GM21515 (cell line): ENCODE measurements around the gene GRB10.

Source experiments
- ATAC-seq: cut with Tn5 transposase; IDR thresholded peaks from one replicate; pipeline ENCODE4 v1.9.1; 2021; ENCODE audit not compliant: unreplicated experiment

GRB10 gene

DNA sequence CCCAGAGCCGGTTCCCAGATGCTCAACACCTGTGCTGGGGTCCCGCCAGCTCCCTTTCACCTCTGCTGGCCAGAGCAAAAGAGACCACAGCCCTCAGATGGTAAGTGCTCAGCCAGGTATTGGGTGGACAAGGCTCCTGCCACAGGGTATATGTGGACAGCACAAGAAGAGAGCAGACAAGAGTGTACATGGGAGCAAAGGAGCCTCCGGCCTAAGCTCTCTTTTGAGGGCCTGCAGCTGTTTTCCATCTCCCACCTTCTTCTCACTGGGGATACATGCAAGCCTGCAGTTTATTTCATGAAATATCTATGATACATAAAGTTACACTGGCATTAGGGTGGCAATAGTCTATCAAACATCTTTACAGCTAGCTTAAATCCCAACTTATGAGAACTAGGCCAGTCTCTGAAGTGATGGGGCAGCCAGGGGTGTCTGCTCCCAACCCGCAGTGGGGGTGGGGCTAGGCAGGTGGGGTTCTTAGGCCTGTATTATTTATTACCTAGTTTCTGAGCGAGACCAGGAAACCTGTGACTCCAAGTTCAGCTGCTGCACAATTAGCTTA lies 167.1 kb downstream of the GRB10 start:
- no peak for ATAC-seq

DNA sequence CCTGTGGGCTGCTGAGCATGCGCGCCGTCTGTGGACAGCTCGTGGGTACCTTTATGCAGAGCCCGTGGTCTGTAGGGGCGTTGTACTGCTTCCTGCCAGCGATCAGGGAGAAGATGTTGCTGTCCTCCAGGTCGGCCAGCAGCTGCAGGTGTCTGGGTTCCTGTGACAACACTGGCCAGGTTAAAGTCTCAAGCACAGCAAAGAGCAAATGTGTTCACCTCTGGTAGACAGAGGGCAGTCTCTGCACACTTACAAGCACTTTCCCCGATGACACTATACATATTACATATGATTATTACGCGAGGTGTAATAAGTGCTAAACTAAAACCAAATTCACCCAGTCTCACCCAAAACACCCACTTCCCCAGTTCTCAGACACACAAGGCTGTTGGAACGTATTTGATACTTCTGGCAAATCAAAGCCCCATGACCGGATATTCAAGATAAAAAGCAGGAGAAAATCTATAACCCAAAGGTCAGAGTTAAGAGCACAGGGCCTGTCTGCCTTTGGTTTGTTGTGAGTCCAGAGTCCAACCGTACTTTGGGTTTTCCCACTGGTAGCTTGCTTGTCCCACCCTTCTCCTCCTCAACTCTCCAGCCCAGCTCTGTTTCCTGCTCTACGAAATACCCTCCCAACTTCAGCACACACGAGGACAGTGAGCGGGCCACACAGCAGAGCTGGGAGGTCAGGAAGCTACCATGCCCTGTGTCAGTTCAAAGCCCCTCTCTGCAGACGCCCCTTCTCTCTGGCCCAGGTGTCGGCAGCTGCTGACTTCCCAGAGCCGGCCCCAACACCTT lies 167.8 kb downstream of the GRB10 start:
- ATAC-seq, result no peak

GRCh38 chr7:50613473-50613872 lies 169.2 kb downstream of the GRB10 start:
- ATAC-seq, result no peak

DNA sequence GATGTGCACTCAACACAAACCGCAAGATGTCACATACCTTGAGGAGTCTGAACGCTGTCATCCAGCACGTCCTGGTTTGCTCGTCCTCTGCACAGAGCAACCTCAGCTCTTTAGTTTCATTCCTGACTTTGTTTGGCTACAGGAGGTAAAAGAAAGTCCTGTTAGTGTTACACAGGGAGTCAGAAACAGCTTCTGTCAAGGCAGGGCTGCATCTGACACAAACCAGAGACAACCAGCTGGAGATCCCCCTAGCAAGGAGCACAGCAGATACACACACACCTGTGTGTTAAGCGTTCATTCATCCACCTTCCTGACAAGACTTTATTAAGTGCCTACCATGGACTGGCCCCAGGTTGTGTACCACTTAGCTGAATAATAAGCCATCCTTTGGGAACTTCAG lies 170.0 kb downstream of the GRB10 start:
- ATAC-seq, result no peak

GRCh38 chr7:50610521-50611277 lies 172.0 kb downstream of the GRB10 start:
- ATAC-seq, result no peak

DNA sequence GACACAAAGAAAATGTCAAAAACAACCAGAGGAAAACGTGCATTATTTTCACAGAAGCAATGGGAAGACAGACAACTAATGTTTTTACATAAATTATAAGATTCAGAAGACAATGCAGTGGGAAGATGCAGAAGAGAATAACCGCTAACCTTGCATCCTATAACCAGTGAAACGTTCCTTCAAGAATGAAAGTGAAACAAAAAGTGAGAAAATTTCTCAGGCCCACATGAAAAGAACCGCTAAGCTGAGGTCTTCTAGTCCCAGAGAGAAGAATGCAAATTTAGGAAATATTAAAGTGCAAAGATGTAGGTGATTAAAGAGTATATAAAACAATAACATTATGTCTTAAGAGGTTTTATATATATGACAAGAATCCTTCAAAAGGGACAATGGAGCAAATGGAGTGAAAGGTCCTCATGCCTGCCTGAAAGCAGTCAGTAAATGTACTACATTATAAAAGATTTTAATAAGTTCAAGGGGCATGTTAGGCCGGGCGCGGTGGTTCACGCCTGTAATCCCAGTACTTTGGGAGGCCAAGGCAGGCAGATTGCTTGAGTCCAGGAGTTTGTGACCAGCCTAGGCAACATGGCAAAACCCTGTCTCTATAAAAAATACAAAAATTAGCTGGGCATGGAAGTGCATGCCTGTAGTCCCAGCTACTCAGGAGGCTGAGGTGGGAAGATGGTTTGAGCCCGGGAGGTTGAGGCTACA lies 174.3 kb downstream of the GRB10 start:
- no peak for ATAC-seq

- no peak for ATAC-seq
Observed at GRCh38 chr7:50607524-50608125, 175.1 kb downstream of the GRB10 start.

- ATAC-seq, result no peak
Observed at GRCh38 chr7:50605059-50605458, 177.6 kb downstream of the GRB10 start.

DNA sequence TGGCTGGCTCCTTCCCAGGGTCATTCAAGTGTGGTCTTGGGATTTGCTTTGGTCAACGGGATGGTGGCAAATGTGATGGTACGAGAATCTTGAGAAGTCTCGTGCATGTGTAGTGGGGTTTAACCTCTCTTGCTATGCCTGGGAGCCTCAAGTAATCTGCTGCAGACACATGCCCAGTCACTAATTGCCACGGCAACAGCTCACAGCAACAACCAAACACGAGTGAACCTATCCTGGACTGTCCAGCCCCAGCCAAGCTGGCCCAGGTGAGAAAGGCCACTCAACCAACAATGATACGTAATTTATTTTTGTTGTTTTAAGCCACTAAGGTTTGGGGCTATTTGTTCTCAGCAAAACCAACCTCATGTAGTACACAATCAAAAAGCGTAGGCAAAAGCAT lies 179.4 kb downstream of the GRB10 start:
- no peak for ATAC-seq

- ATAC-seq, result no peak
Observed at GRCh38 chr7:50599385-50599784, 183.3 kb downstream of the GRB10 start.

- ATAC-seq, result no peak
Observed at GRCh38 chr7:50598460-50599343, 184.0 kb downstream of the GRB10 start.

DNA sequence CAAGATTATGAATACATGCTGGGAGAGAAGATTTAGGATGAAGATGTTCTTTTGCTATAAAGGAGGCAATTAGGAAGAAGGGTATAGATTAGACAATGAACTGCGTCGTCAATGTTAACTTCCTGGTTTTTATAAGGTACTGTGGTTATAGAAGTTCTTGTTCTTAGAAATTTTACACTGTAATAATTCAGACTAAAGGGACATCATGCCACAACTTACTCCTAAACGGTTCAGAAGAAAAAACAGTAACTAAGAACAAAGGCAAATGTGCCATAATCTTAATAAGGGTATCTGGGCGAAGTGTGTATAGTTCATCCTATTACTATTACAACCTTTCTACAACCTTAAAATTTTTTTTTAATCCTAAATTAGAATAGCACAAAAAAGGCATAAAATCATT lies 186.2 kb downstream of the GRB10 start:
- ATAC-seq, result no peak

GRCh38 chr7:50595491-50596102 lies 187.1 kb downstream of the GRB10 start:
- peak; percentile 29 for ATAC-seq

DNA sequence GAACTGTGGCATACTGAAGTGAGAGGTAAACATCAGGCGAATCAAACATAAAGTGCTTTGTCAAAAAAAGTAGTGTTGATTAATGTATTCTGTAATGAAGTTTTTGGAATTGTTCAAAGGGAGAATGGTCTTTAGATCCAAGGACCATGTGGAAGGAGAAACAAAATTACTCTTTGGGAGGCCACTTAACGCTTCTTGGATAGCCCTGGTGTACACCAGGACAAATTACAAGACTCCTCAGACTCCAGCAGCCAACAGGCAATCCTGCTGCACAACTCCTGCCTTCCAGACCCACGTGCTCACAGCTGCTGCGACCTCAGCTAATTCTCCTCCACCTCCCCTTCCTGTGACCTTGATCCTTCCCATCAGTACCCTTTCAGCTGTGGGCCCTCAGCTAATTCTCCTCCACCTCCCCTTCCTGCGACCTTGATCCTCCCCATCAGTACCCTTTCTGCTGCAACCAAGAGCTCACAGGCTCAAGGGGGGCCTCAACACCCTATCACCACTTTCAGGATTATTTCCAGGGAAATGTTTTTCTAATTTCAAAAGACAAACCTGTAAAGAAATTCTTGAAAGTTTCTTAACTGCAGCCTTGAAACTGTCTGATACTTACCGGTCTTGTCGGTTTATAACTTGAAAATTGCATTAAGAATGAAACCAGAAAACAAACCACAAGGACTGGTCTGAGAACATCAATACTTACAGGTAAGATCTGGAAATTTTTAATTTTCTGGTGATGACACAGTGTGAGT lies 187.8 kb downstream of the GRB10 start:
- peak; percentile 44 for ATAC-seq

- ATAC-seq, result no peak
Observed at GRCh38 chr7:50594136-50594535, 188.6 kb downstream of the GRB10 start.

DNA sequence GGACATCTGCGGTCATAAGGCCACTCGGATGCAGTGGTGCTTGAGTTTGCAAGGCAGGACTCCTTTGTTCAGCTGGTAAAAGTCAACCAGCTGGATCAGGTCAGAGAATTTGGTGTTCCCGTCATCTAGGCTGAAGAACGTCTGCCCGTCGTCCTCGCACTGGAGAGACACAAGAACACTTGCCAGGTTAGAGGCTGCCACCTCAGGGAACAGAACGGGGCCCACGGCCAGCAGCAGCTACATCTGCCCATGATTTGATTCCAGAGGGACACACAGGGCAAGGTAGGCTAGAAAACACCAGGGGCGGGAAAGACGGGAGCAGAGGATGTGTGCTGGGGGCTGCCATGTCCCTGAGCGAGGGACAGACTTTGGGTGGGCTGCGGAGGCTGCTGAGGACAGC lies 189.8 kb downstream of the GRB10 start:
- ATAC-seq, result no peak

DNA sequence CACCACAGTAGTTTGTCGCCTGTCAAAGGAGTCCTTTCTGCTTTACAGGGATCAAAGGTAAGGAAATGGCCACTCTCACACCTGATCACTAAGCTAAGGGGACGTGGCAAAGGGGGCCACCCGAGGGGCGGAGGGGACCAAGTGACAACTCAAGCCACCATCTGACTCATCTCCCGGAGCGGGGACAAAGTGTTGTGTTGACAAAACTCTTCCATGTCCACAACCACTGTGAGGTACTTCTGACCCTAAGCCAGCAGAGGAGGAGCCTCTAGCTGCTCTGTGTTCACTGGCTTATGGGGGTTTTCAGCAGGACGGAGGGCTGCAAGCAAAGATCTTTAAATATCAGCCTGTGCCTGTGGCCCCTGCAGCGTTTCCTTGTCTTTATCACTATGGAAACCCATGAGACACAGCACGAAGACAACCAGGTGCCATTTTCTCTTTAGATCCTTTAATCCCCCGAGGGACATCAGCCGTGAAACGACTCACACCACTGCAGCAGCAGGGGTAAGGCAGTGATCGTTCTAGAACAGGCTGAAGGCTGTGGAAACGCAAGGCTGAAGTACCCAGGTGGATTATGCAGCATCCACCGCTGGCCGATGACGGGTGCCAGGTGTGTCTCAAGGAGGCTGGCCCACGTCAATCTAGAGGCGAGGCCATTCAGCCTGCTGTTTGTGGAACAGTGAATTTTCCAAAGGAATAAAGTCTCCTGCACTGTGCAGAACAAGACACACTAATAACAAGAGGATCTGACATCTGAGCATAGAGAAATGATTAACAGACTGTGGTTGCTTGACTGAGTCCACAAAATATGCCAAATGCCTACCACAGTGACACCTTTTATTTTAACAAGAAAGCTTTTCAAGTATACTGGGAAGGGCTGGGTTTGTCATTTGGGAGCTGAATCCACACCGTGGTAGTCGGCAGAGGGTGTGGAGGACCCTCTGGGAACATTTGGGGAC lies 190.9 kb downstream of the GRB10 start:
- peak; percentile 44 for ATAC-seq

DNA sequence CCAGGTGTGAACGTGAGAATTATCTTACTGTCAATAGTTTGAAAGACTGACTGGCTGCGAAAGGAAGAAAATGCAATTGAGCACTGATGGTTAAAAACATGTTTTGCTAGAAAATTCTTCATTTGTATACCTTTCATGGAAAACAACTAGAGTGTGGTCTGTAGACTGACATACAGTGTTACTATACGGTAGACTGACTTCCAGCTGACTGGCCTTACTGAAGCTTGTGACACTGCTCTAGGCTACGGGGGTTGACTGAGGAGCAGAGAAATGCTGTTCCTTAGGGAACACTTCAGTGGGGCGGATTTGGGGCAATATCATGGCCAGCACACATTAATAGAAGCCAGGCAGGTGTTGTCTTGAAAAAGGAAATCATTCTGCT lies 191.6 kb downstream of the GRB10 start:
- no peak for ATAC-seq
